Measurements from ENCODE around the gene SLC27A2. TPM values are rescaled to one million over a fixed set of nuclear protein-coding genes. Genes with fewer than 3 reads are reported as not detected.

The SLC27A2 gene
- total RNA-seq, 1 experiment from 2014 or later, result 0.77 TPM

- no peaks in the 10 kb centered on the region for H3K36me3 ChIP-seq (ENCODE audit: insufficient read depth, low read length, poor library complexity, severe bottlenecking)
- no TSS peak for BruUV-seq (replicated peaks)
- TF ChIP-seq CTCF (conservative IDR thresholded peaks at IDR 0.05; ENCODE audit: low read depth, low read length) (no peak), EZH2 (IDR thresholded peaks at IDR 0.05; ENCODE audit: borderline replicate concordance, low read depth, low read length, poor library complexity, severe bottlenecking) (no peak)
- intact Hi-C loops (cut with micrococcal nuclease; ENCODE audit: unreplicated experiment), result no loop called here
- H3K27ac ChIP-seq (ENCODE audit: low read depth, low read length, poor library complexity, severe bottlenecking), result no peak overlapping the region
- POLR2A ChIA-PET (ENCODE audit: low non-redundant PET), result no interaction called here
- no peak for DNase-seq (ENCODE audit: low spot score)
- H3K9me3 ChIP-seq (ENCODE audit: low read depth, low read length, poor library complexity, severe bottlenecking), result no peaks in the 10 kb centered on the region
- CTCF ChIA-PET, result no interaction called here
- no peak overlapping the region for H3K4me3 ChIP-seq (ENCODE audit: low read depth, low read length, poor library complexity, severe bottlenecking)
- H3K27me3 ChIP-seq (replicated peaks; ENCODE audit: insufficient read depth, low read depth, low read length, poor library complexity), result no peaks in the 10 kb centered on the region
- H3K4me1 ChIP-seq (ENCODE audit: insufficient read depth, low read length, poor library complexity, severe bottlenecking), result peaks cover 3% of the 10 kb centered on the region
Measured at GRCh38 chr15:50218691-50219090, 36.7 kb downstream of the SLC27A2 start.

GRCh38 chr15:50219820-50220219 lies 37.8 kb downstream of the SLC27A2 start:
- Histone ChIP-seq H3K4me3 (ENCODE audit: low read depth, low read length, poor library complexity, severe bottlenecking) (no peak overlapping the region), H3K27me3 (replicated peaks; ENCODE audit: insufficient read depth, low read depth, low read length, poor library complexity) (no peaks in the 10 kb centered on the region), H3K9me3 (ENCODE audit: low read depth, low read length, poor library complexity, severe bottlenecking) (no peaks in the 10 kb centered on the region), H3K36me3 (ENCODE audit: insufficient read depth, low read length, poor library complexity, severe bottlenecking) (no peaks in the 10 kb centered on the region), H3K27ac (ENCODE audit: low read depth, low read length, poor library complexity, severe bottlenecking) (no peak overlapping the region), H3K4me1 (ENCODE audit: insufficient read depth, low read length, poor library complexity, severe bottlenecking) (peaks cover 3% of the 10 kb centered on the region)
- intact Hi-C loops (cut with micrococcal nuclease; ENCODE audit: unreplicated experiment), result no loop called here
- POLR2A ChIA-PET (ENCODE audit: low non-redundant PET), result no interaction called here
- CTCF ChIA-PET, result no interaction called here
- BruUV-seq (replicated peaks), result no TSS peak
- no peak for DNase-seq (ENCODE audit: low spot score)
- TF ChIP-seq EZH2 (IDR thresholded peaks at IDR 0.05; ENCODE audit: borderline replicate concordance, low read depth, low read length, poor library complexity, severe bottlenecking), result no peak
- no peak for TF ChIP-seq CTCF (conservative IDR thresholded peaks at IDR 0.05; ENCODE audit: low read depth, low read length)

DNA sequence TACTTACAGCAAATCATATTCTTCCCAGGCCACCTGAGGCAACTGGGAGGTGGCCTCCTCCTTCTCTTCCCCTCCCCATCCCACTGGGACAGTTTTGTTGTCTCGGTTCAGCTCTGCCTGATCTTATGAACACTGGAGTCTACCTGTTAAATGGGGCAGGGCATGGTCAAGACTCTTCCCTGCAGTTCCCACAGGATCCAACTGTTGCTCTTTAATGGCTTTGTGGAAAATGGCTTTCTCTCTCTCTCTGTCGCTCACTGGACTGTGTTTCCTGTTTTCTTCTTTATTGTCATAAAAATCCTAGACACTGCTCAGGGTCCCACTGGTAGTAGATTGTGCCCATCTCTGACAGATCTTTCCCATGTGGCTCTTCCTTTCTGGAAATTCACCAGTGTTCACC lies 40.2 kb downstream of the SLC27A2 start:
- Histone ChIP-seq H3K9me3 (ENCODE audit: low read depth, low read length, poor library complexity, severe bottlenecking) (no peaks in the 10 kb centered on the region), H3K4me3 (ENCODE audit: low read depth, low read length, poor library complexity, severe bottlenecking) (no peak overlapping the region), H3K27me3 (replicated peaks; ENCODE audit: insufficient read depth, low read depth, low read length, poor library complexity) (no peaks in the 10 kb centered on the region), H3K36me3 (ENCODE audit: insufficient read depth, low read length, poor library complexity, severe bottlenecking) (no peaks in the 10 kb centered on the region), H3K4me1 (ENCODE audit: insufficient read depth, low read length, poor library complexity, severe bottlenecking) (peaks cover 3% of the 10 kb centered on the region), H3K27ac (ENCODE audit: low read depth, low read length, poor library complexity, severe bottlenecking) (no peak overlapping the region)
- BruUV-seq (replicated peaks), result no TSS peak
- DNase-seq (ENCODE audit: low spot score), result no peak
- ChIA-PET POLR2A (ENCODE audit: low non-redundant PET) (no interaction called here), CTCF (no interaction called here)
- intact Hi-C loops (cut with micrococcal nuclease; ENCODE audit: unreplicated experiment), result no loop called here
- TF ChIP-seq EZH2 (IDR thresholded peaks at IDR 0.05; ENCODE audit: borderline replicate concordance, low read depth, low read length, poor library complexity, severe bottlenecking) (no peak), CTCF (conservative IDR thresholded peaks at IDR 0.05; ENCODE audit: low read depth, low read length) (no peak)
